ENCODE results near the gene ADK.
A peak's percentile ranks its signal among the peaks of the same experiment; 100 is the strongest.

DNA sequence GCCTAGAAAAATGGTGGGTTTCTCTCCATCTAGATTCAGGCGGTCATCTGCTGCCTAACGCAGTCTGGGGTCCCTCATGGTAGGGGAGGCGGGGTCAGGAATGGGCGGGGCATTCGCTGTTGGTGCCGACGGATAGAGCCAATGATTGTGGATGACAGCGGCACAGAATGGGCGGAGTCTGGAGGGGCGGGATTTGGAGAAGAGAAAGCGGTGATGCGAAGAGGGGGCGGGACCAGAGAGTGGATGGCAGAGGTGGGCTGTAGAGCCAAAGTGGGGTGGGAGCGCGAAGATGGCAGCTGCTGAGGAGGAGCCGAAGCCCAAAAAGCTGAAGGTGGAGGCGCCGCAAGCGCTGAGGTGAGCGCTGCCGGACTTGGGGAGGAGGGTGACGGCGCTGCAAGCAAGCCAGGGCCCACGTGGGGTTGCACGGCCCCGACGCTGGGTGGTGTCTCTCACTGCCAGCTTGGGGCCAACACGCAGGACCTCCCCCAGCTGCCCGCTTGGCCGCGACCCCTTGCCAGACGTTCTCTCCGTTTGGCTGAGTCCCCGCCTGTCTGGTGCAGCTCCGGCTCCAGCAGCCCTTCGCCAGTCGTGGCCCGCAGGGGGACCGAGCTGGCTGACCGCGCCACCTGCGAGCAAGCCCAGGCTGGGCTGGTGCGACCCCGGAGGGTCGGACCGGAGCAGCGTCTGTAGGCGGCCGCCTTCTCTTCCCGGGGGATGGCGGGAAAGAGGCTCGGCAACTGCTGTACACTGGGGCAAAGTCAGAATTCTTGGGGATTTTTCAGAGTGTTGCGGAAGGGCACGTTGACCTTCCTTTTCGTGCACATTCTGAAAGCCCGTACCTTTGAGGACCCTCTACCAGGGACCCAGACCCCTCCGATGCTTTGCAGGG, at the start of gene ADK:
- no peak for TF ChIP-seq EZH2 (IDR thresholded peaks at IDR 0.05; ENCODE audit: low read length)
- TF ChIP-seq CTCF (optimal IDR thresholded peaks at IDR 0.05 in 1 of 3, IDR thresholded peaks at IDR 0.05 in 1 of 3, conservative IDR thresholded peaks at IDR 0.05 in 1 of 3; ENCODE audit: extremely low read depth in 1 of 3, insufficient read depth in 2 of 3, low read length in 3 of 3) = peak in 2 of 3 experiments; percentile 32 to 48
